Activated CD4-positive, alpha-beta T cell treated with anti-CD3 and anti-CD28 coated beads for 48 hours (primary cell): Measurements from ENCODE around the gene CYTIP.
A peak's percentile ranks its signal among the peaks of the same experiment; 100 is the strongest.

Experiments
- DNase-seq: peaks from one replicate; pipeline ENCODE4 v3.0.0-alpha.2; 2020

CYTIP gene

DNA sequence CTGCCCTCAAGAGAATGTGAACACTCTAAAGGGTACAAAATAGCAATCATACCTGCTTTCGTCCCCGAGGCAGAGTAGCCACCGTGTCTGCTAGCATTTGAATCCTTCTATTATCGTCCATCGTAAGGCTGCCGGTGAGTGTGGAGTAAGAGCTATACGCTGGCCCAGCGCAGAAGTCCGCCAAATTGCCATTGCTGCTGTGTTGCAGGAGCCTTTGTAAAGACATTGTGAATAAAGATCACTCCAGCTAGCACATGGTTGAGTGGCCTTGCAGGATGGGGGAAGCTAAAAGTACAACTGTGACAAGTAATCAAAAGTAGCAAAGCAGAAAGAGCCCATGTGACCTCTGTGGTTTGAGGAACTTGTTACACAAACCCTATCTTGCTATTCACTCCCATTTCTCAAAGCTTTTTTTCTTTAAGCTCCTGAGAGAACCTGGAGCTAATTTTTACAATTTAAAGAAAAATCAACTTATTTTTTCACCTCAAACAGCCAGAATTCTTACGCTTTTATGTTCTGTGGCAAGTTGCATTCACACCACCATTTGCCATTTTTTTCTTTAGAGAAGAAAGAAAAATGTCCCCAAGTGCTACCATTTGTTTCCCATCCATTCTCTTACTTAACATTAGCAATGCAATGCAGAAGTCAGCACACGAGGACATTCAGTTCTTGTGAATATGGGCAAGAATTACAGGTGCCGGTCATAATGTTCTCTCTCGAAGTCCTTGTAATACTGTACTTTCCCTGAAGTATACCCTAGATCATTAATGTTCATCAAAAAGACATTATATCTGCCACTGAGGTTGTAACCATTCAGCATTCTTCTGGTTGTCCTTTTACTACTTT, at the start of gene CYTIP:
Gene CYTIP, minus strand, starts transcription at position 295 of the 846 bp plus-strand sequence. Its CDS starts 69 bp downstream, at position 226.
- DNase-seq, result peak; percentile 69

DNA sequence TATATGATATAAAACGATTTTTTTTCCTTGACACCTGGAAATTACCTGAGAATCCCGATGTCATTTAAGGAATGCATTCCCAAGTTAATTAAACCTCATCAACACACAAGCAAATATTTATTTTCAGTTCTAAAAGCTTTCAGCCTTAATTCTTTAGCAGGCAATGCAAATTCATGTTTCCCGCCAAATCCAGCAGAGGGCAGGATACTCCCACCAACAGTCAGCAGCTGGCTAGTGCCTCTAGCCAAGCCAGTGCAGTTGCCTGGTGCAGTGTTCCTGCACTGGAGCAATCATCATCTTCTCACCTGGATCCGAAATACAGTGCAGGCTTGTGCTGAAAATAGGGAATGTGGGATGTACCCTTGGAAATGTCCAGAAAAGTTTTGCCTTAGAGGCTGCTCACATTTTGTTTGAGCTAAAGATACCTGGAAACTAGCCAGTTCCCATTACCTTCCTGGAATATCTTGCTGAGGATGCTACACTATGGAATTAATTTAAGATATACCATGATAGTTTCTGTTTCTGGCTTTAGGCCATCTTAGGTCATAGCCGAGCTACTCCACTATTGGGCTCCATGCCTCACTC, 48.4 kb upstream of the CYTIP start:
- peak; percentile 81 for DNase-seq

DNA sequence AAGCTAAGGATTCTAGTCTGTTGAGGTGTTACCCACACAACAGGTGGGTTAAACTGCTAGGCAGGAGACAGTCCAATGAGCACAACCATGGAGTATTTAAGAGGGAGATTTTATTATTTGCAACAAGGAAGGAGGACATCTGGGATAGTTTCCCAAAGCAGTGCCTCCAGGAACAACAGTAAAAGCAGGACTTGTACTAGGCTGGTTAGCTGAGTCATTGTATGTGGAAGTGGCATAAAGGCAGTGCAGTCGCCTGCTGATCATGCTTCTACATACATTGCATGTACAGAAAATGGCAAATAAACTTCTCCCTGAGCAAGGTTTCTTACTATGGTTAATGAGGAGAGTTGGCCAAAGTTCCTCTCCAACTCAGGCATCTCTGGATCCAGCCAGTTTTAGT, 46.1 kb upstream of the CYTIP start:
- DNase-seq, result no peak

DNA sequence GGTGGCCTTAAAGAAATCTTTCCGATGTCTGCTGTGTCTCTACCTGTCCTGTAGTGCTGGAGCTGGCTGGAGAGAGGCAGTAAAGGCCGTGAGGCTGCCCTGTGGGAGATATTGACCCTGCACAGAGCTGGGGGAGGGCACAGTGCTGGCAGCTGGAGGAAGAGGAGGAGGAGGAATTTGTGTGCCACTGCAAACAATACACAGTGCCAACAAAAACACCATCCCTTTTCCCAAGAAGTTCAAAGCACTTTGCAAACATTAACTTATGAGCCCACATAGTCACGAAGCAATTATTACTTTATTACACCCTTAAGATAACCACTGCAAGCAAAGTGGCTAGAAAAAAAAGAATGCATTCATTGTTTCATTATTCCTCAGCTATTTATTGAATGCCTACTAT, 45.0 kb upstream of the CYTIP start:
- no peak for DNase-seq

DNA sequence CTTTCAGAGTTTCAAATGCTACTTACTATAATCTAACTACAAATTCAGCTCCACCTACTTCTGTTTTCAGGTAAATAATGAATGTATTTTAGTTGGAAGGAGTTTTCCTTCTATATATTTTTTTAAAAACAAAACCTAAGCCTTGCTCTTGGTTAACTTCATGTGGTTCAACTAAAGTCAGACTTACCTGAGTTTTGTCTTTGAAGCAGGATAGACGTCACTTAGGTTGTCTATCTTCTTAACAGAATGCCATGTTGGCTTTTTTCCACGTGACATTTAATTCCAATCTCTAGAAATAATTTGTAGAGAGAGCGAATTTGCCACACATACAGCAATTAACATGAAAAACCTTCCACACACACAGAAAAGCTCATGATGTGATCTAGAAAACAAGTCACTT, 43.9 kb upstream of the CYTIP start:
- no peak for DNase-seq

DNA sequence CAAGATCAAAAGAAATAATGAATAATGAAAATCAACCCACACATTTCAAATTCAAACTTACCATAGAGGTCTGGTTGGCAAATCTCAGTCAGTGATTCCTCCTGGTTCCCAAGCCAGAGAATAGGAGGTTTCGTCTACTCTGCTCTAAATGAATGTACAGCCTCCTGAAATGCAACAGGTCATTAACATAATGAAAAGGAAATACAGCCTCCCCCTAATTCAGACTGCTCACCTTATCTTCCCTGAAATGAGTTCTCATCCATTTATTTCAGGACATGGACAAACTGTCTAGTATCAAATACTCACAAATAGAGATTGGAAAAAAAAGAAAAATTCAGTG, 43.4 kb upstream of the CYTIP start:
- DNase-seq, result no peak

DNA sequence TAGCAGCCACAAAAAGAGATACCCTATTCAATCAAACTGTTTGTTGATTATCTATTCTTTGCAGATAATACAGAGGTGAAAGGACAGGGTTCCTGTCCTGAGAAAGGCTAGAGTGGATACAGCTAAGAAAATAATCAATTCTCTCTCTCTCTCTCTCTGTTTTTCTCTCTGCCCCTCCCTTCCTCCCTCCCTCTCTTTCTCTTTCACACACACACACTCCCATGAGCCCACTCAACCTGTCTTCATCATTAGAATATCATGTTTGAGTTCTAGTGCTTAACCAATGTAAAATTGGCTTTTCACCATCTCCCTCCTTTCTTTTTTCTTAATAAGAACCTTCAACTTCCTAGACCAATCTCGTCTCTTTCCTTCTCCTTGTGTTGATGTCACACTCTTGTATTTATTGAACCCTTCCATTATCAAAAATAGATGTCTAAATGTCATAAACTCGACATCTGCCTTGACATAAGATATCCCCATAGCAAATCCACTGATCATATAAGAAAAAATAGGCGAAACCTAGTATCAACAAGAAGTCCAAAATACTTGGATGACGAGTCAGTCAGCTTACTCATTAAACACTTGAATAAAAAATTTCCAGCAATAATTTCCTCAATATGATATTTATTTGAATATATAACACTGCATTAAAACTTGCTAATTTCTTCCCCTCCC, 42.8 kb upstream of the CYTIP start:
- no peak for DNase-seq

DNA sequence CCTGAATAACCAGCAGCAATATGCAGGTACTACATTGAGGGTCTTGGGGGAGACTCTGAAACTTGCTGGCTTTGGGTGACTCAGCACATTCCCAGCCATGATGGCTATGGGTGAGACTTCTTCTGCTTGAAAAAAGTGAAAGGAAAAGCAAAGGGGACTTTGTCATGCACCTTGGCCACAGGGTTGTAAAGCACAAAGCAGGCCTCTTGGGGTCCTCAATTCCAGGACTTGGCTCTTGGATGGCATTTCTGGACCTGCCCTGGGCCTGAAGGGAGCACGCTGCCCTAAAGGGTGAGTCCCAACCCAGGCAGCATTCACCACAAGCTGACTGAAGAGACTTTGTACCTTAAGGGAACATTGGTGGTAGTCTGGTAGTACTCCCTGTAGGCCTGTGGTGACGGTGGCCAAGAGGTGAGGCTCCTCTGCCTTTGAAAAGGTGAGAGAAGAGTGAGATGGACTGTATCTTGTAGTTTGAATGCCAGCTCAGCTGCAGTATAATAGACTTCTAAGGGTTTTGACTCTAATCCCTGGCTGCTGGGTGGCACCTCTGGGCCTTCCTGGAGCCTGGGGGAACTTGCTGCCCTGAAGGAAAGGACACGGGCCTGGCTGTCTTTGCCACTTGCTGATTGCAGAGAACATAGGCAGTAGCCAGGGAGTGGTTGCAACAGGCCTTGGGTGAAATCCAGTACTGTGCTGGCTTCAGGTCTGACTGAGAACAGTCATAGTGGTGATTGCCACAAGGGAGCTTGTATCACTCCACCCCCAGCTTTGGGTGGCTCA, 36.5 kb upstream of the CYTIP start:
- peak; percentile 77 for DNase-seq

DNA sequence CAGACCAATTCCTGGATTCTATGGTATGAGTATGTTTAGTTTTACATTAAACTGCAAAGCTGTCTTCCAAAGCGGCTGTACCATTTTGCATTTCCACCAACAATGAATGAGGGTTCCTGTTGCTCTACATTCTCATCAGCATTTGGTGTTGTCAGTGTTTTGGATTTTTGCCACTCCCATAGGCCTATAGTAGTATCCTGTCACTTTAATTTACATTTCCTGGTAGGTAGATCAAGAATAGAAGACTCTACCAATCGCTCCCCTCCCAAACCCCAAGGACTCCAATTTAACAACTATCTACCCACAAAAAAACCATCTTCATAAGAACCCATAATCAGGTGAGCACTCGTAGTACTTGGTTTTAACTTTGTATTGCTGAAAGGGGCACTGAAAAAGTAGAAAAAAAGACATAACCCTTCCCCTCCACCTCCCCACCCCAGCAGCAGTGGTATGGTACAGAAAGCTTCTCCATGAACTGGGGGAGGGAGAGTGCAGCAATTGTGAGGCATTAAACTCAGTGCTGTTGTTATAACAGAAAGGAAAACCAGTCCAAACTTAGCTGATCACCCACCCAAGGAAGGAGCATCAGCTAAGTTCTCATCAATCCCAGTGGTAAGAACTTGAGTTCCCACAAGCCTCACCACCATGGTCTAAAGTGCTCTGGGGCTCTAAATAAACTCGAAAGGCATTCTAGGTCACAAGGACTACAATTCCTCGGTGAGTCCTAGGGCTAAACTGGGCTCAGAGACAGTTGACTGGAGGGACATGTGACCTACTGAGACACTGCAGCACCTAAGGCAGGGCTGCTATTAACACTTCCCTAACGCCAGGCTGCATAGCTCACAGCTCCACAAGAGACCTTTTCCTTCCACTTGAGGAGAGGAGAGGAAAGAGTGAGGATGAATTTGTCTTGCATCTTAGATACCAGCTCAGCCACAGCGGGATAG, 35.5 kb upstream of the CYTIP start:
- no peak for DNase-seq

DNA sequence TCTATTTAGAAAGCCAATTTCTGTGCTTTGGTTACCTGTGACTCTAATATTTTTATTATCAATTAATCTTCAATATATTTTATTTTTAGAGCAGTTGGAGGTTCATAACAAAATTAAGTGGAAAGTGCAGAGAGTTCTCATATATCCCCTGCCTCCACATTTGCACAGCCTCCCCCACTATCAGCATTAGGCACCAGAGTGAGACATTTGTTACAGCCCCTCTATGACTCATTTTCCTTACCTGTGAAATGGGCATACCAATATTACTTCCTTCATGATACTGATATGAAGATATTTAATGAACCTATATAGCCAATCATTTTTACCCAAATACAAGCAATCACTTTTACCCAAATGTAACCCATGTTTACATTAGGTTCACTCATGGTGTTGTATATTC, 34.0 kb upstream of the CYTIP start:
- no peak for DNase-seq

DNA sequence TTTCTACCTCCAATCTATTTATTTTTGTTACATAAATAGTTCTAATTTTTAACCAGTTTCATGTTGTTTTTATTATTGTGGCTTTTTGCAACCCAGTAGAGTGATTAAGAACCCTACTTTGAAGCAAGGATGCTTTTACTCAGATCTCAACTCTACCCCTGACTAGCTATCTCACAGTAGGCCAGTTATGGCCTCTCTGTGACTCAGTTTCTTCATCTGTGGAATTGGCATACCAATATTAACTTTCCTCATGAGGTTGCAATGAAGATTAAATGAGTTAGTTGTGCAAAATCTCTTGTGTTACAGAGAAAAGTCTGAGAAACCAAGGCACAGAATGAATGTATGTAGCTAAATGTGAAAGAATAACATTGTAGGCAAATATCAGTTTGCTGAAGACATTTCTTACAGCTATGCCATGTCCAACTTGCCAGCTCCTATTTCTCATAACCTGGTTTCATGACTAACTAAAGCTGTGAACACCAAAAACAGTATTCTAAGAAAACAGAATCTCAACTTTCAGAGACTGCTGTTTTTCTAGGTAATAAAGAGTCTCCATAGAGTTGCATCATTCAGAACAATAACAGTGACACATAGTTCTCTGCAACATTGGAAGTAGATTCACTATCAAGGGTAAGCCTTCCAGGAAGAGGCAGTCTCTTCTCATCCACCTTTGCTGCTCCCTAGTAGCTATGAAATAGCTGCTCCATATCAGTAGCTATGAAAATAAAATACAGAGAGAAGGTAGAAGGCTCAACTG, 33.2 kb upstream of the CYTIP start:
- DNase-seq, result no peak

DNA sequence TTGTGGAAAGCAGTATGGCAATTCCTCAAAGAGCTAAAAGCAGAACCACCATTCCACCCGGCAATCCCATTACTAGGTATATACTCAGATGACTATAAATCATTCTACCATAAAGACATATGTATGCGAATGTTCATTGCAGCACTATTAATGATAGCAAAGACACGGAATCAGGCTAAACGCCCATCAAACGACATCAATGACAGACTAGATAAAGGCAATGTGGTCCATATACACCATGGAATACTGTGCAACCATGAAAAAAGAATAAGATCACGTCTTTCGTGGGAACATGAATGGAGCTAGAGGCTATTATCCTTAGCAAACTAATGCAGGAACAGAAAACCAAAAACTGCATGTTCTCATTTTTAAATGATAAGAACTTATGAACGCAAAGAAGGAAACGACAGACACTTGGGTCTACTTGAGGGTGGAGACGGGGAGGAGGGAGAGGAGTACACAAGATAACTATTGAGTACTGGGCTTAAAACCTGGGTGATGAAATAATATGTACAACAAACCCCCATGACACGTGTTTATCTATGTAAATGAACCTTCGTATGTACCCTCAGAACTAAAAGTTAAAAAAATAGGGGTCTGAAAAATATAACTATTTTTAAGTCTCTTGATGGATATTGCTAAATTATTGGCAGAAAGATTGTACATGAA, 32.0 kb upstream of the CYTIP start:
- no peak for DNase-seq

DNA sequence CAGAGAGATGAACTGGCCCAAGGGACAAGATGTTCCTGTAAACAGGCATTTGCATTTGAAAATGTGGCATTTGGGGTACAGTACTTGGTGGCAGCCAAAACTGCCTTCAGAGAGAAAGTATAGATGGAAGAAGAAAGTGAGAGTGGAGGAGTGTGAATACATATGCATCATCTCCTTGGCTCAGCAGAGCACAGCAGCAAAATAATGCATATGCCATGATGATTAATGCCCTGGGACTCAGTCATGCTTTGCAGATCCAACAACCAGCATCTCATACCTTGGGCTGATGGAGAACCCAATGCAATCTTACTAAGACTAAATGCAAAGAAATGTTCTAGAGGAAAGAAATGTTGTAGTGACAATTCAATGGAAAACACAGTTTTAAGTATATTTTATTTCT, 29.7 kb upstream of the CYTIP start:
- peak; percentile 47 for DNase-seq

DNA sequence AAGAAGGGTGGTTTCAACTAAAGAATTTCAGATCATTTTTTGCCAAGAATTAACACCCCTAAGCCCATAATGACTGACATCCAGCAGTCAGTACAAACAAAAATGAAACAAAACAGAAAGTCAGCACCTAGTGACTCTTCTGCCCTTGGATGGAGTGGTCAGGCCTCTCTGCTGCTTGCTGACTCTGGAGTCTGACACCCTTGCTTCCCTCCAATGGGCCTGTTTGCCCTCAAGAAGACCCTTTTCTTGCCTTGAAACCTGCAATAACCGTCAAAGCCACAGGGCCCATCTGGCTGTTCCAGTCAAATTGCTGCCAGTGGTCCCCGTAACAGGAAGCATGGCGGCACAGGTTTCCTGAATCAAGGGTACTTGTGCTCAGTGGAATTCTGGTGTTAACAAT, 27.2 kb upstream of the CYTIP start:
- DNase-seq, result no peak

DNA sequence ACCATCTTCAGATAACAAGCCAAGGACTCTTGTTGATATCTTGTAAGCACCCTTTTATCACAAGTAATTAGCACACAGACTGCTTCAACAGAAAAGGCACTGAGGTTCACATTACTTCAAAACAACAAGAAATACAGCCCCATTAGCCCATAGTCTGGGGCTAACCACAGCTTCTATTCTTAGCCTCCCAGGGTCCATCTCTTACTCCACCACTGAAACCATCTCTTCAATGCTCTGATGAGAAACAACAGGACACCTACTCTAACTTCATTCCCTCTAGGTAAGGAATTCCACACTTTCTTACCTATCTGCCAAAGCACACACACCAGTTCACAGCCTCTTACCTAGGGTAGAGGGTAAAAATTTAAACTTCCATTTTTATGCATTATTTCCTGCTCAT, 26.4 kb upstream of the CYTIP start:
- DNase-seq, result no peak

DNA sequence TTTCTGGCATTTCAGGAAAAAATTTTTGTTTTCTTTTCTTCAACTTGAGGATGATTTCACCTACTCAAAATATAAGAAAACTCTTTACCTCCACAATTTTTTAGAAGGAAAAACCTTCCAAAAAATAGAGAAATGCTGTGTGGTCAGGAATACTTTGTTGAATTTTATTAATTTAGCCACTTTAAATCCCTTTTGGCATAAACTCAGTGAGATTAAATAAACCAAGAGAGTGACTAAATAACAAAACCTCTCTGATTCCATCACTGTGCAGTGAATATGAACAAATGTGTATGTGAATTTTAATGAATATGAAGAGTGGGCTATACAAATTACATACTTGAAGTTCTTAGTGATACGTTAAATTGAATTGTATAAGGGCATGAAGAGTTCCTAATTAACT, 25.8 kb upstream of the CYTIP start:
- no peak for DNase-seq

DNA sequence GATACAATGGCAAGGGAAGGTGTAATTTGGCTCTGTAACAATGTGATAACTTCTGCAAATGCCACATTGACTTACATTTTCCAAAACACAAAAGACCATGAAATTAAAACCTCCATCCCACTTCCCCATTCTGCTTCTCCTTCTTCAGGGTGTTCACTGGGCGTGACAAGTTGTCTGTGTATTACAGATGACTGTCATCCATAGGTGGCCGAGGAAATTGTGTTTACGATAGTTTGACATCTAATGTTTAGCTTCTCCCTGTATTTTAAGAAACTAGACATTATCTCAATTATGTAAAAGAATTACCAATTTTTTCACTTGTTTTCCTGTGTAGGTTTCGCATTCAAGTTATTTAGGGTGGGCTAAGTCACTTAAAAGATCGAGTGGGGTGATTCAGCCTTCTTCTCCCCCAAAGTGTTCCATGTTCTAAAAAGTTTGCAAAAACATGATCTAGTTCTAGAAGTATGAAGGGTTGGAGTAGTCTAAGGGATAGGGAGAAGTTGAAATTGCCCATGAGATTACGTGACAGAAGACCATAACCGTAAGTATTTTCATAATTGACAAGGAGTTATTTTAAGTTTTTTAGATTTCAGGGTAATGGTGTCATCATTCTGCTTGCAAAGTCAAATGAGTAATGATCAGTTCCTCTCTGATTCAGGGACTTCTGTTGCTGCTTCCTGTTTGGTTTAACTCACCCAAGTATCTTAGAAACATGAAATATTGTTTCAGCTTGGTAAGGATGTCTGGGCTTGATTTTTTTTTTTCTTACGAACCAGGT, 25.2 kb upstream of the CYTIP start:
- no peak for DNase-seq

DNA sequence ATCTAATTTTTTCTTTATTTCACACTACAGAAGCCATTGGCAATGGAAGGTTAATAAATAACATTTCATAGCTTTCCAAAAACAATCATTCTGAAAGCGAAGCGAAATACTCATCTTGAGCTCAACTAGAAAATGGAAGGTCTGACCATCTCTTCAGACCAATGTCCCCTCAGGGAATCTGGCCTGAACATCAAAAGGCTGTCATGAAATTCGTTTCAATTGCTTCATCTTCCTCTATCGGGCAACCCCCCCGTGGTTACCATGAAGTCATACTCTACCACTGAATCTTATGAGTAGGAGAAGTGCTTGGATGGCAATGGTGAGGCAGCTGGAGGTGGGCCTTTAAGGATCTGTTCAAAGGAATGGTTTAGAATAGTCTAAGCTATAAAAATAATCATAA, 22.9 kb upstream of the CYTIP start:
- peak; percentile 69 for DNase-seq

DNA sequence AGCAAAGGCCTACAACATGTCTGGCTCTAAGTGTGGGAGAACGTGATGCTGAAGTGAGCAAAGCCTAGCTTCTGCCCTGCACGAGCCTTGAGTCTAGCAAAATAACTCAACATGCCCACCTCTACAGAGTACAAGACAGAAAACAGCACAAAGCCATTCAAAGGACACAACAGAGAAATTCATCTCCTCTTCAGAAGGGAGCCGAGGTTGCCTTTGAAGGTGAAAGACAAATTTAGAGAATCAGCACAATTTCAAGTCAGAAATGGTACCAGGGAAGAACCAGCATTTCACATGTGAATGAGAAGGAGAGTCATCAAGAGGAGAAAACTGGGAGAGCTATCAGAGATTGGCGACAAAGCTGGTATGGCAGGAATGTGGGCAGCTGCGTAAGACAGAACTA, 21.7 kb upstream of the CYTIP start:
- no peak for DNase-seq

DNA sequence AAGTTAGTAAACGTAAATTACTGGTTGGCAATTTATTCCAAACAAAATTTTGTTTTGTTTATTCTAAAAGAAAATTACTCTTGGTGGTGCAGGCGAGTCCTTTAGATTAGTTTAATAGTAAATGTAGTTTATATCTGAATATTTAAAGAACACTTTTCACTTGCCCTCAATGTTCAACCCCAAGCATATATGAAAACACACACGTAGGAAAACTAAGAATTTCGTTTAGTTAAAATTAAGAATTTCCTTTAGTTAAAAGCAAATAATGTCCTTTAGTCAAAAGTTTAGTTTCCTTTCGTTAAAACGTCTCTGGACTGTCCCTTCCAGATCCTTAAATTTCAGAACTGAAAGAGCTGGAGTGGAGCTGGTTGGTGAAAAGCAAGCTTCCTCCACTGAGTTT, 19.1 kb upstream of the CYTIP start:
- no peak for DNase-seq
